NCI-H2196 (cell line): ENCODE data around the gene IFI27L2.
A peak's percentile ranks its signal among the peaks of the same experiment; 100 is the strongest.

Experiments
- DNase-seq: peaks from one replicate; lab custom pipeline; 2025; ENCODE audit not compliant: unreplicated experiment; lab: John Stamatoyannopoulos, UW

IFI27L2 gene

DNA sequence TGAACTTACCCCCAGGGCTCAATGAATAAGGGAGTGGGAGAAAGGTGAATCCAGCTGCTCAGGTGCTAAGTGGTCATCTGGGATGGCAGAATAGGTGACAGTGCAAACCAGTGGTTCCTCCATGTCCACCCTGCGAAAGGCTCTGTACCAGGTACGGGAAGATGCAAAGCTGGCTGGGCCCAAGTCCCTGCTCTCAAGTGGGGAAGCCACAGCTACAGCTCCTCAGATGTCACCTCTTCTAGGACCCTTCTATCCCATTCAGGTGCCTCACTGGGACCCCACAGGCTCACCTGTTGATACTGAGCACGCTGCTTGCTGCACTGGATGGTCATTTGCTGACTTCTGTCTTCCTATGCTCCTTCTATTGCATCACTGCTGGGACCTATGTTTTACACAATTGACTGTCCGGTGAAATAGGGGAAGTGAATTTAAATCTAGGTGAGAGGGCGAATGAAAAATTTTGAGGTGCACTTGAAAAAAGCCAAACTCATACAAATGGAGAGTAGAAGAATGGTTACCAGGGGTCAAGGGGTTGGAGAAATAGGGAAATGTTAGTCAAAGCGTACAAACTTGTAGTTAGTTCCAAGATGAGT lies 24.4 kb upstream of the IFI27L2 start:
- DNase-seq: no peak

DNA sequence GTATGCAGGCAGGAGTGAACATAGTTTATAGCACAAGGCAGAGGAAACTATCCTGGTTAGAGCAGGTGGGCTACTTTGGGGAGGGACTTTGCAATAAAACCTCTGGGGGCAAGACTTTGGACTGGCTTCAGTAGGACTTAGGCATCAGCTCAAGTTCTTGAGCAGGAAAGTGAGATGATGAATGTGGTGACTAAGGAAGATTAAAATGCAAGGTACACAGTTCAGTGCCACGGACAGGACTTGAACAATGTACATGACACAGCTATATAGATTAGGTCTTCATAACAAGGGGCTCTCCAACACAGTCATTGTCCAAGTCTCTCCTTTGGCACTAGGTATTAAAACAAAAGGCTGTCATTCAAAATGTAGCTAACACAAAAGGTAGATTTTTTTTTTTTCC lies 23.3 kb upstream of the IFI27L2 start:
- DNase-seq: no peak

DNA sequence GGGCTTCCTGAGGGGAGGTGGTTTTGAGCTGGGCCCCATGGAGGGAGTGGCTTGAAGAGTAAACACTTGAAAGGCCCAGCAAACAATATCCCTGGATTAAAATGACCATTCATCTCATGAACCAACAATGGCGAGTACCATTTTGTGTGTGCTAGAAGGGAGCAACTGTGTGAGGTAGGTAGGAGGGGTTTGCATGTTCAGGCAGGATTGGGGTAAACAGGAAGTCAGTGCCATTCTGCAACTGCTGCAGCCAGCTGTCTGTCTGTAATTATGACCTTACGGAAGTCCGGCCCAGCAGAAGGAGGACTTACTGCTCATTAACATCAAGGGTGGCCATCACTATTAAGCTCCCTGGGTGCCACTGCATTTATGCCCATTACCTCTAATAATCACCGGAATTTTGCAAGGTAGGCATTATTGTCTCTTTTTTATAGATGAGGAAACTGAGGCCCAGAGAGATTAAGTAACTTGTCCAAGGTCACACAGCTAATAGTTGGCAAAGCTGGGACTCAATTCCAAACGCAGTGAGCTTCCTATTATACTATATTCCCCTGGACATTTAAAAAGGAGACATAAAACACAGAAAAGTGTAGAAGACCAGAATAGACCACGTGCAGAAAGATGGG lies 16.6 kb upstream of the IFI27L2 start:
- peak; percentile 6 for DNase-seq

DNA sequence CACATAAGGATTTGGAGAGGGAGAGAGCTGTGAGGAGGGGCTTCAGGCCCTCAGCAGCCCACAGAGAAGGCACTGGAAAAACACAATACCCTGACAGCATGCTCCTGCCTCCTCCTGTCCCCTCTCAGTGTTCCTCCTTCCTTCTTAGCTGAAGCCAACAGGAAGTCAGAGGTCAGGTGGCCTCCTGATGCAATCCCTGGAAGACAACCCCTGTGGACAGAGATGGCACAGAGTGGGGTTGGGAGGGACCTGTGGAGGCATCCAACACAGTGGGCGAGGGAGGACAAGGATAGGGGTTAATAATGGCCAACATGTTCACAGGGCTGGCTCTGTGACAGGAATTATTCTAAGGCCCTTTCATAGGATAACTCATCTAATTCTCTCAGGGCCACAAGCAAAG lies 15.4 kb upstream of the IFI27L2 start:
- DNase-seq: no peak

DNA sequence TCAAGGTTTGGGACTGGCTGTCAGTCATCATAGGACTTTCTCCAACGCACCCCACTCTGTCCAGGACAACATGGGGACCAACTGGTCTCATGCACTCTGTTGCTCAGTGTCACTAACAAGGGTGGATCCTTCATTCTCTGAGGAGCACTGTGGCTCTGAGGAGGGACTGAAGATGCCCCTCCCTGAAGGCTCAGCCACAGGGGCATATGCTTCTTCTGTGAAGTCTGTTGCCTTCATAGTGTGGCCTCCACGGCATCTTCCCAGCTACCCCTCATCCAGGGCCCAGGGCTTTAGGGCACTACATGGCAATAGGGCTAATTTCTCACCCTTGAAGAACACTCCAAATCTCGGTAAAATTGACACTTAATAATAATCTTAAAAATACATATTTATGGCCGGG lies 14.3 kb upstream of the IFI27L2 start:
- no peak for DNase-seq

DNA sequence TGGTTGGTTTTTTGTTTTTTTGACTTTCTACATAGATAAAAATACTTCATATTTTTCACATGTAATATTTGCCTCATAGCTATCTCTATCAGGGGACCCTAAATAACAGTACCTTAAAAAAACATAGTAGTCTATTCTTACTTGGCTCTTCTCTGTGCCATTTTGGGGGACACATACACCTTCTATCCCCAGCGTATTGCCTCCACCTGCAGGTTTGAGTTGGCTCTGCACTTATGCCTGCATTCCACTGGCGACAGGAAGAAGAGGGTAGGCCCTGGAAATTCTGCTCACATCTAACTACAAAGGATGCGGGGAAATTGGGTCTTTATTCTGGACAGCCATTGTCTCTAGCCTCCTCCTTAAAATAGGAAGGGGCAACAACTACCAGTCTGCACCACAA lies 13.8 kb upstream of the IFI27L2 start:
- DNase-seq: no peak

DNA sequence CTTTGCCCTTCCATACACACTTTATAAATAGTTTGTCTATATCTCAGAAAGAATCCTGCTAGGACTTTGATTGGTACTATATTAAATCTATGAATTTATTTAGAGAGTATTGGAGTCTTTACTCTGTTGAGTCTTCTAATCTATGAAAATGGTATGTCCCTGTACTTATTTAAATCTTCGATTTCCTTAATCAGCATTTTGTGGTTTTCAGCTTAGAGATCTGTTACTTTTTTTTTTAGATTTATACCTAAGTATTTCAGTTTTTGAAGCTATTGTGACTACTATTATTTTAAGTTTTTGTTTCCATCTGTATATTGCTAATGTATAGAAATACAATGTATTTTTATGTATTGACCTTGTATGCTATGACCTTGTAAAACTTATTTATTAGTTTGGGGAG lies 13.4 kb upstream of the IFI27L2 start:
- no peak for DNase-seq

DNA sequence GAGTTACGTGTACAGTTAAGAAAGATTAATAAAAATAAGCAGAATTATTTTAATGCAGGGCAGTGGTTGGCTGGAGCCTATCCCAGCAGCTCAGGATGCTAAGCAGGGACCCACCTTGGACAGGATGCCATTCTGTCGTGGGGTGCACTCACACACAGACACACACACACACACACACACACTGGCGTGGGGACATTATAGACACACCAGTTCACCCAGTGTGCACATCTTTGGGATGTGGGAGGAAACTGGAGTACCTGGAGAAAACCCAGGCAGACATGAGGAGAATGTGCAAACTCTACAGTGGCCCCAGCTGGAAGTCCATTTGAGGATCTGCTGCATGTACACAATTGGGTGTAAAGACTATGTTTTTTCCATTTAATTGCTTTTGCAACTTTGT lies 12.8 kb upstream of the IFI27L2 start:
- no peak for DNase-seq

DNA sequence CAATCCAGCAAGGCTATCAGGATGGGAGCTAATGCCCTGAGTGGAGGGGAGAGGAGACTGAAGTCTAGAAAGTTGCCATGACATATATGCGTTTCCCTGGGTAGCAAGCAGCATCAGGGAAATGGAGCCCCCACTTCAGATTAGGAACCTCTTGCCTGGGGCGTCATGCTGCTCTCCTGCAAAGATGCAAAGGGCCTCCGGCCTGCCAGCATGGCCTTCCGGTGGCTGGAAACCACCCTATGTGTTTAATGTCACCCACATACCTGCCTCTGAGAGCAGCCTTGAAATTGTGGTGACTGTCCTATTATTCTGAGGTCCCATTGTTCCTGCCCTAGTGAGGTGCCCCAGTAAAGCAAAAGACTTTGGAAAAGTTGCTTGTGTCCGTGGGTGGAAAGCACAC lies 10.0 kb upstream of the IFI27L2 start:
- no peak for DNase-seq

DNA sequence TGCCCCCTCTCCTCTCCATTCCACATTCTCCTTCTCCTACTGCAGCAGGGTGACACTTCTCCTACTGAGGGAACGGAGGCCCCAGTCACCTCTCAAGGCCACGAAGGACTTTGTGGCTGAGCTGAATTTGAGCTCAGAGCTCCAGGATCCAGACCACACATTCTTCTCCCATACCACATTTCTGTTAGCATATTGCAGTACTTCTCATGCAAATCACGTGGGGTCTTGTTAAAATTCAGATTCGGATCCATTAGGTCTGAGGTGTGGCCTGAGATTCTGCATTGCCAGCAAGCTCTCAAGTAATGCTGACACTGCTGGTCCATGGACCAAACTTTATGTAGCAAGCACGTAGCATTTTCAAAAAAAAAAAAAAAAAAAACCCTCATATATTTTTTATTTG lies 9.6 kb upstream of the IFI27L2 start:
- DNase-seq: no peak

DNA sequence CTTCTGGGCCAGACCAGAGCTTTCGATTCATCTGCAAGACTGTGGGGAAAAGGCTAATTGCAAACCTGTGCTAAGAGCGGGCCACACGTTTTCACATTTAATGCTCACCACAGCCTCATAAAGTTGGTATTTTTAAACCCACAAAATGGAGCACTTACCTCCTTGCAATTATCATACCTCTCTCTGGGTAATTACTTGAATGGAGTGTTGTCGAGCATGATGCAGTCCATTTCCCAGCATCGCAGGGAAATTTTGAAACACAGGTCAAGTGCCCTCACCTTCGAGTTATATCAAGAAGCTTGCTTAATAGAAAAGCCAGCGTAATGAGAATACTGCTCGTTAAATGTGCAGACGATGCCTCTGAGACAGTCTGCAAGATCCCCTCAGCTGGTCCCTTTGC lies 8.8 kb upstream of the IFI27L2 start:
- no peak for DNase-seq

DNA sequence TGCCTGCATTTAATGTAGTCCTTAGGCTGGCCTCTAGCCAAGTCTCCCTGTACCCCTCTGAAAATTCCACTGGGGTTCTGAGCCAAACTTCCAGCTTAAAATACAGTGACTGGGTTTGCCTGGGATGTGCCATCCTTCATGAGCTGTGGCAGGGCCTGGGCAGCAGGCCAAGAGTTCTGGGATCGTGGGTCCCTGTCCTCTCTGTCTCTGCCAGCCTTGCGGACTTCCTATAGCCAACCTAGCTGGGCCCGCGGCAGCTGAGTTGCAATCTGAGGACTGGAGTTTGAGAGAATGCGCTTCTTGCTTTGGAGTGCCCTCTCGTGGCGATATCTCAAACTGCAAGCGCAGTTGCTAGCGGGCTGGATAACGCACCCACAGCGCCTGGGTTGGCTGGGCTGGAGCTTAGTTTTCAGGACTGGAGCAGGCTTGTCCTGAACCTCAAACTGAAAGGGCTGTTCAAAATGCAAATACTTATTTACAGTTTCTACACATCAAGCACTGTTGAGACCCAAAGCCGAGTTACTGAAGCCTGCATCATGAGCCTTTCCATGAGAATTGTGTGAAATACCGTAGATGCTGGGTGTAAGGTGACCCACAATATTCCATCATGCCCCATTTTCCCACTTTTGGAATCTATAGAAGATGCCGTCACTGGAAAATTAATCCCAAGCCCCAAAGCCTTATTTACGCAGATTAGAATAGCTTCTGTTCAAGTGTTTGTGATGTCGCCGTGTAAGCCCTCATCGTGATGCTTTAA lies 7.3 kb upstream of the IFI27L2 start:
- DNase-seq: peak; percentile 66

DNA sequence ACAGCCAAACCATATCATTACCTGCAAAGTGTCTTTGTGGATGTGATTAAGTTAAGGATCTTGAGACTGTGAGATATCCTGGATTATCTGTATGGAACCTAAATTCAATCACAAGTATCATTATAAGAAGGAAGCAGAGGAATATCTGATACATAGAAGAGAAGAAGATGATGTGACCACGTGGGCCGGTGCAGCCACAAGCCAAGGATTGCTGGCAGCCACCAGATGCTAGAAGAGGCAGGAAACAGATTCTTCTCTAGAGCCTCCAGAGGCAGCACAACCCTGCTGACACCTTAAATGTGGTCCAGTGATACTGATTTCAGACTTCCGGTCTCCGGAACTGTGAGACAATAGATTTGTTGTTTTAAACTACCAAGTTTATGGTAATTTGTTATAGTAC lies 6.1 kb upstream of the IFI27L2 start:
- no peak for DNase-seq

DNA sequence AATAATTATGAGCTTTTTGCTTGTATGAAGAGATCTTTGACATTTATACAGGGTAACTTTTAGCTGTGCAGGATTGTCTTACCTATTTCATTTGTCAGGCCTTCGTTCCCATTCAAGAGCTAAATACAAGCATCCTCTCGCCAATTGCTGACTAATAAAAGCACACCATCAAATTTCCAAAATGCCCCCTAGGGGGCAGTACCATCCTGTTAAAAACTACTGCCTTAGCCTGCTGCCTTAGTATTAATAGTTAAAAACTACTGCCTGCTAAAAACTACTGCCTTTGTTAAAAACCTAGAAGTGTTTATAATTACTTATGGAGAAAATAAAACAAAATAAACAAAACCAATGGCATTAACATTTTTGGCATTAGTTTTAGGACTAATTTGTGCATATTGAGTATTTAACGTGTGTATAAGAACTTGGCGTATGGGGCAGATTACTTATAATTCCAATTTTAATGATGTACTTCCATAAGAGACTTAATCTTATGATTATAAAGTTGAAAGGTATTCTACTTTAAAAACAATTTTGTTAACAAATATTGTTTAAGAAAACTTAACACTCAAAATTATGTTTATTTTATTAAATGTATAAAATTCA lies 3.0 kb upstream of the IFI27L2 start:
- peak; percentile 42 for DNase-seq

DNA sequence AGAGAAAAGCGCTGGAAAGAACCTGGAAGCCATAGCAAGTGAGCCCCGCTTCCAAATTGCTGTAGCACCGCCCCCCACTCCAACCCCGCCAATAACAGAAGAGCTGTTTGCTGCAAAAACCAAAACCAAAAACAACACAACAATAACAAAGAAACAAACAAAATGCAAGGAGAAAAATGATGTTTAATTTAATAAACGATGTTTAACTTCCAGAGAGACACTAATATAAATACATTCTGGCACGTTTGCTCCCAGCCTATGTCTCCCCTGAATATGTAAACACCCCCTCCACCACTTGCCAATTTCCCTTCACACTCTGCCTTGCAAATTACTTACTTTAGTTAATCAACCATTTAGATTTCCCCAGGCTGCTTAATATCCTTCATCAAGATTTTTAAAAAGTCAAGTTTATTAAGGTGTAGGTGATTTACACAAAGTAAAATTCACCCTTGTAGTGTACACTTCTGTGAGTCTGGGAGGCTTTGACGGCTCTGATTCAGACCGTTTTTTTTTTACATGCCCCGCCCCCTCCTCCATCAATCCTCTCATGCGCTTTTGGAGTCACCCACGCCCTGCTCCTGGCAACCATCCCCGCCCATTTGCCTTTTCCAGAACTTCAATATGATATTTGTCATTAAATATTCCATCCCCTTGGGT lies 482 bp upstream of the IFI27L2 start:
- peak; percentile 7 for DNase-seq

DNA sequence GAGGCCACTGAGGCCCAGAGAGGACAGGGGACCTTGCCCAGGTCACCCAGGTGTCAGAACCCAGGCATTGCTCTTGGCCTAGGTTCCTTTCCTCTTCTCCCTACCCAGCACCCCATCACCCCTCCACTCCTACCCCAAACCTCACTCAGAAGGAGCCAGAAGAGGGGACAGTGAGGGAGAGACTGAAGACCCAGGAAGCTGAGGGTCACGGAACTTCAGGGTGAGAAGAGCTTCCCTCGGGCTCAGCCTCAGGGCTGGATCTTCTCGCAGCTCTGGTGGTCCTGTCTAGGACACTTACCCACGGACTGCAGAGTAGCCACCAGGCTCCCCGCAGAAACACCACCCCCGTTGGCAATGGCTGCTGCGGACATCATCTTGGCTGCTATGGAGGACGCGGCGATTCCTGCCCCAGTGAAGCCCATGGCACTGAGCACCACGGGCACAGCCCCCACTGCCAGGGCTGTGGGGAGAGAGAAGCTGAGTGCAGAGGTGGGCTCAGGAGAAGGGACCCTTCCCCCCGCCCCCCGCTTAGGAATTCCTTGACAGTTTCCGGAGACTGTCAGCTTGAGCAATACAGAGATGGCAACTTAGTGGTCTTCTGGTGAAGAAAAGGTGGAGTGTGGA lies 1.1 kb downstream of the IFI27L2 start:
- no peak for DNase-seq

DNA sequence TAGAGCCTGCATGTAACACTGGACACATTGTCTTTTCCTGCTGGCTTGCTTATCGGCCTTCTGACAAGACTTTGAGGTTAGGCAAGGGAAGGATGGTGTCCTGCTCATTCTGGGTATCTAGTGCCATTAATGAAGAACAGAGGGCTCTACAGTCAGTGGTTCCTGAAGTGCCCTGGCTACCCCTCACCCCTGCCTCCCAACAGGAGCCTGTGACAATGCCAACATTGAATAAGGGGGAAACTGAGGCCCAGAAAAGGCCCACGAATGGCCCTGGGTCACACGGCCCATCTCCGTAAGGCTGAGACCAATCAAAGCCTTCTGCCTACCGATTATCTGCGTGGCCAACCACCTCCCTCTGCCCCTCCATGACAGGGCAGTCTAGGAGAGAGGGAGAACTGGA lies 2.1 kb downstream of the IFI27L2 start:
- no peak for DNase-seq

DNA sequence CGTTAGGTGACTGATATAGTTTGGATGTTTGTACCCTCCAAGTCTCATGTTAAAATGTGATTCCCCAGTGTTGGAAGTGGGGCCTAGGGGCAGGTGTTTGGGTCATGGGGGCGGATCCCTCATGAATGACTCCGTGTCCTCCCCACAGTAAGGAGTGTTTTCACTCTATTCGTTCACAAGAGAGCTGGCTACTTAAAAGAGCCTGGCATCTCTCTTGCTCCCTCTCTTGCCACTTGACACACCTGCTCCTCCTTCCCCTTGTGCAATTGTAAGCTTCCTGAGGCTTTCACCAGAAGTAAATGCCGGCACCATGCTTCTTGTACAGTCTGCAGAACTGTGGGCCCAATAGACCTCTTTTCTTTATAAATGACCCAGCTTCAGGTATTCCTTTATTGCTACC lies 2.6 kb downstream of the IFI27L2 start:
- DNase-seq: no peak

DNA sequence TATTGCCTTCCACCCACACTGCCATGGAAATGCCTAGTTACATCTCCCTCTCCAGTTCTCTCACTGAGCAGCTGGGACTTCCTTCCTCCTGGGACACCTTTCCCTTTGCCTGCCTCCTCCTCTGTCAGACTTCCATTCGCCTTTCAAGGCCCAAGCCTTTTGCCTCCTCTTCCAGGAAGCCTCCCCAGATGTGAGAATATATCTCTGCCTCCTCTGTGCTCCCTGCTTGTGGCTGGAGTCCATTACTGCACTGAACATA lies 3.1 kb downstream of the IFI27L2 start:
- no peak for DNase-seq

DNA sequence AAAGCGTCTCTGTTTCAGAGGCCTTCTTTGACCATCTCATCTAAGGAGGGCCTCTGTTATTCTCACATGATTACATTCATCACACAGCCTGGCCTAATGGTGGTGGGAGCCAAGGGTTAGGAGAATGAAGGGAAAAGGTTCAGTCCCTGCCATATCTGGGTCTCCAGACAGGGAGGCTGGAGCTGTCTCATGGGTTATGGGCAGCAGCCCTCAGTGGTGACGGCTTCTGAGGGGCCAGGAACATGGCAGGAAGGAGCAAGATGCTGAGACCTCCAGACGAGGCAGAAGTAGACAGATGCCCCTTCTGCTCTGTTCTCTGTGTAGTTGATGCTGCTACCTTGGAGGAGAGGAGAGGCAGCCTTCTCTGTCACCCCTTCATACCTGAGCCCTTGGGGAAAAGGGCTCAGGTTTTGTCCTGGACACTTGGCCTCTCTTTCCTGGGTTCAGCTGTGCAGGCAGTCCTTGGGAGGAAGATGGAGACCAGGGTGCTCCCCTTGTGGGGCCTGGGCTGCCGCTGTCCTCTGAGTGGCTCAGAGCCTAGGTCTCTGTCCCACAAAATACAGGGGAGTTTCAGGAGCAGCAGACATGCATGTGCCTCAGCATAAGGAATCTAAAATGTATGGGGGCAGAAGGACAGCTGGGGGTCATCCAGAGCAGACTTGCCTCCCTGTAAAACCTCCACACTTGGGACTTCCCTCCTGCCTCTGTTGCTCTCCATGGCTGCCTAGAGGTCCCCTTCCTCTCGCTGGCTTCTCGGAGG lies 3.6 kb downstream of the IFI27L2 start:
- no peak for DNase-seq
